OCI-LY1 (cell line): ENCODE results near the gene CAPN12.

Experiments
- CTCF ChIP-seq: fragments of 200-600 bp; sonication (generic), shearing (Covaris generic); IDR thresholded peaks from 2 replicates; pipeline ENCODE4 v1.5.1; 2017; ENCODE audit warnings: mild to moderate bottlenecking, antibody characterized with exemption, low read length, moderate library complexity, mixed read lengths
- EZH2 ChIP-seq: fragments of 200-600 bp; sonication (generic), shearing (Covaris generic); IDR thresholded peaks from 2 replicates; pipeline ENCODE4 v1.8.0; 2017; ENCODE audit warnings: borderline replicate concordance, mixed run types, mild to moderate bottlenecking, antibody characterized with exemption, low read length, moderate library complexity, mixed read lengths

GRCh38 chr19:38788478-38789243 is 44.4 kb upstream of the CAPN12 start, which contains the start of gene LGALS7B:
- no peak for TF ChIP-seq CTCF
- TF ChIP-seq EZH2 = no peak
